ENCODE results near the gene TRAPPC8. TPM values are rescaled to one million over a fixed set of nuclear protein-coding genes. Genes with fewer than 3 reads are reported as not detected.

The TRAPPC8 gene
- total and polyA plus RNA-seq, 8 donors, result 7.6 to 26.2 (median 15.9) TPM

GRCh38 chr18:31877900-31878299 is 65.0 kb downstream of the TRAPPC8 start:
- Histone ChIP-seq H3K9me3 (no peaks in the 10 kb centered on the region), H3K4me3 (no peak overlapping the region), H3K4me1 (no peaks in the 10 kb centered on the region), H3K27ac (no peak overlapping the region), H3K36me3 (peaks cover 0 to 19% (median 0%) of the 10 kb centered on the region in 3 donors), H3K27me3 (no peaks in the 10 kb centered on the region)
- no peak for TF ChIP-seq CTCF (IDR thresholded peaks at IDR 0.05)
- 94 to 98% methylated on average over 5 of the region's 5 CpGs for WGBS, 2 donors
- DNase-seq (no peak), FAIRE-seq (no peak), ATAC-seq (no peak)
- intact Hi-C loops (cut with DNase I), result no loop called here

- H3K27me3 ChIP-seq, result no peaks in the 10 kb centered on the region
- DNase-seq, result no peak
- peaks cover 0 to 27% (median 0%) of the 10 kb centered on the region in 3 donors for H3K36me3 ChIP-seq
- no peak overlapping the region for H3K4me3 ChIP-seq
- H3K9me3 ChIP-seq, result no peaks in the 10 kb centered on the region
- H3K4me1 ChIP-seq, result no peaks in the 10 kb centered on the region
- 90 to 96% methylated on average over 4 of the region's 4 CpGs for WGBS, 2 donors
- TF ChIP-seq CTCF (IDR thresholded peaks at IDR 0.05), result no peak
- intact Hi-C loops (cut with DNase I), result no loop called here
- no peak overlapping the region for H3K27ac ChIP-seq
- no peak for ATAC-seq
- no peak for FAIRE-seq
These were observed 66.2 kb downstream of the TRAPPC8 start for GRCh38 chr18:31876707-31877106.

GRCh38 chr18:31875301-31875700 is 67.6 kb downstream of the TRAPPC8 start:
- intact Hi-C loops (cut with DNase I), result no loop called here
- no peak for ATAC-seq
- no peak for TF ChIP-seq CTCF (IDR thresholded peaks at IDR 0.05)
- WGBS, 2 donors, result 59 to 65% methylated on average over 2 of the region's 2 CpGs
- Histone ChIP-seq H3K27me3 (no peaks in the 10 kb centered on the region), H3K4me3 (no peak overlapping the region), H3K9me3 (no peaks in the 10 kb centered on the region), H3K27ac (no peak overlapping the region), H3K36me3 (peaks cover 0 to 36% (median 0%) of the 10 kb centered on the region in 3 donors), H3K4me1 (no peaks in the 10 kb centered on the region)
- no peak for DNase-seq
- FAIRE-seq, result no peak

GRCh38 chr18:31863103-31863502 is 79.8 kb downstream of the TRAPPC8 start:
- intact Hi-C loops (cut with DNase I), result no loop called here
- Histone ChIP-seq H3K9me3 (no peaks in the 10 kb centered on the region), H3K4me1 (no peaks in the 10 kb centered on the region), H3K4me3 (no peak overlapping the region), H3K36me3 (peaks cover 0 to 14% (median 5%) of the 10 kb centered on the region in 3 donors), H3K27me3 (no peaks in the 10 kb centered on the region), H3K27ac (no peak overlapping the region)
- DNase-seq (no peak), FAIRE-seq (no peak), ATAC-seq (no peak)
- 95 to 98% methylated on average over 1 of the region's 1 CpG for WGBS, 2 donors
- no peak for TF ChIP-seq CTCF (IDR thresholded peaks at IDR 0.05)

DNA sequence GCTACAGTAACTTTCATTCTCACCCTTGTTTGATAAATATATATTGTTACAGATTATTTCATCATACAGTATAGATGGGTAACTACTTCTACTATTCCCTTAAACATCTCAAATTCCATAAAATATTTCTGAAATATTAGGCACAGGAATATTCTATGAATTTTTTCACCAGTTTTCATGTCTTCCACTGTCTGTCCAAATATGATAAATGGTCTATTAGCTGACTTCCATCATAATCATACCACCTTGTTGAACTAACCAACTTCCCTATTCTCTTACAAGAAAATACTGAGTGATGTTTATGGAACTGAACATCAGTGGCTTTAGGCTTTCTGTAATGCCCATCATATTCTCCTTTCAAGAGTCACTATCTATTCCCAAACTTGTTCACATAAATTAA is 82.4 kb downstream of the TRAPPC8 start:
- TF ChIP-seq CTCF (IDR thresholded peaks at IDR 0.05), result no peak
- H3K36me3 ChIP-seq, result peaks cover 0 to 27% (median 5%) of the 10 kb centered on the region in 3 donors
- no peak overlapping the region for H3K4me3 ChIP-seq
- no peak overlapping the region for H3K27ac ChIP-seq
- no peaks in the 10 kb centered on the region for H3K27me3 ChIP-seq
- DNase-seq (no peak), FAIRE-seq (no peak), ATAC-seq (no peak)
- no peaks in the 10 kb centered on the region for H3K9me3 ChIP-seq
- H3K4me1 ChIP-seq, result no peaks in the 10 kb centered on the region
- intact Hi-C loops (cut with DNase I), result no loop called here
